ENCODE results near the gene OBSL1.

The OBSL1 gene

DNA sequence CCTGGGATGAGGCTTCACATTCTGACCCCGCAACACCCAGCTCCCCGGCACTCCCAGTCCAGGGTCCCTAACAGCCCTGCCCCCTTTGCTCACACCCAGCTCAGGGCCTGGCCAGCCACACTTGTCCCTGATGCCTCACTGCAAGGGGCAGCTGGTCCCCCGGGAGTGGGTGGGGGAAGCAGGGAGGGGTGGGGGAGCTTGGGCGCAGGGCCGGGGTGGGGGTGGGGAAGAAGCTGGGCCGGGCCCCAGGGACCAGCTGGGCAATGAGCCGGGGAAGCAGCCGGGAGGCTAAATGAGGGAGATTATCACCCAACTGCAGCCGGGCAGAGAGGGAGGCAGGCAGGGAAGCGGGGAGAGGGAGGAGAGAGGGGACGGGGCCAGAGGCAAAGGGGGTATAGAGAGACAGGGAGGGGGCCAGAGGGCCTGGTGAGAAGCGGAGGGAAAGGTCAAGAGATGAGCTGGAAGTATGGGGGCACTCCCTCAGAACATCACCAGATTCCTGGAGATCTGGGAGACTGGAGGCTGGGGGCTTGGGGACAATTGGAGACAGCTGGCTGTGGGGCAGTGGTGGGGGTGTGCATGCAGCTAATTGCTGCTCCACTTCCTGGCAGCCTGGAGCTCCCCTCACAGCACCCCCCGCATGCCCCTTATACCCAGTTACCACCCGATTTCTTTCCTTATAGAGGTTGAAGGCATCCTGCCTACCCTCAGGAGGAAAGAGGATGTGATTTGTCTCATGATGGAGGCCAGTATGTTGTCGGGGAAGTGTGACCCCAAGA lies 59.6 kb downstream of the OBSL1 start:
- peak; percentile 97 for DNase-seq

DNA sequence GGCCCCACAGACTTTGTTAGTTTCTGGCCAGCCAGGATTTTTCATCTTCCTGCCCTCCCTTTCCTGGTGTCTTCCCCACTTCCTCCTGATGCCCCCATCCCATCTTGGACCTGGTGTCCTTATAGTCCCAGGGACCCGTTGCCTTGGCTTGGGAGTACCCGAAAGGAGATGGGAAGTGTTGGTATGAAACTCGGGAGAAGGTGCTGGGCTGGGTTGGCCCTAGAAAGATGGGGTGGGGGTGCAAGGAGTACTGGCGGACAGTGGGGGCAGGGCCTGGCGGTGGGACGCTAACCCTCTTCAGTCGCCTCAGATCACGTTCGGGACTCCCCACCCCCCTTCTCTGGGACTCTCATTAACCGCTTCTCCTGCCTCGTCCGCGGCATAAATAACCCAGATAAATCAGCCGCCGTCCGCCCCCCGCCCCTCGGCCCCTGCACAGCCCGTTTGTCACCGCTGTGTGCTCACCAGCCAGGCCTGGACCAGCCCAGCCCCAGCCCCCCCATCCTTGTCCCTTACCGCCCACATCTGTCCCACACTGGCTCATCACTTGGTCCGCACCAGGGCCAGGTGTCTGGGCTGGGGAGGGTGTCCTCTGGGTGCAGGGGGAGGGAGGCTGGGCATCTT lies 60.7 kb downstream of the OBSL1 start:
- peak; percentile 80 for DNase-seq

DNA sequence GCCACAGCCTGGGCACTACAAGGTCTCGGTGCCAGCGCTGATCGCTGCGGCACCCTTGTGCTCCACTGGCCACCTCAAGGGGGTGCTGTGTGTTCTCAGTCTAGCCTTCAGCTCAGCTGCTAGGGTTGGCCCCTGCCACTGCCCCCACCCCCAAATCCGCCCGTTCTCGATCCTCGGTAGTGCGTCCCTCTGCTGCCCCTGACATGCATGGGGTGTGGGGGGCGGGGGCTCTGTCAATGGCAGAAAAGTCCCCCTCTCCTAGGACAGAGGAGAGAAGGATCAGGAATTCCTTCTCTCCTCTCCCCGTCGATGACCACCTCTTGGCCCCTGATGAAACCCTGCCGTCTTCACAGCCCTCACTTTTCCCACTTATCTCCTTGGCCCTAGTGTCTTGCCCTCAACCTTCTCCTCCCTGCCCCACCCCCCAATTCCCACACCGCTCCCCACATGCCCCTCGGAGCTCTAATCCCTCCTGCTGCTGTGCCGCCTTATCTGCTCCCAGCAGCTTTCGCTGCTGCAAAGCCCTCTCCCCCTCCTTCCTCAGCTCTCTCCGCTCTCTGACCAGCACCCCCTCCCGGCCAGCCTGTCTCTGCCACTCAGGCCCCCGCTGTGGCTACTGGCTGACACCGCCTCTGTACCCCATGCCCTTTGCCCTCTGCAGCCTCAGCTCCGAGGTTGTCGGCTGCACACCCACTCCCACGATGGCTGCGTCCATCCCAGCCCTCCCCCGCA lies 61.4 kb downstream of the OBSL1 start:
- peak; percentile 98 for DNase-seq

GRCh38 chr2:219508971-219509779 lies 62.2 kb downstream of the OBSL1 start:
- peak; percentile 83 for DNase-seq

- DNase-seq, result no peak
These were observed 63.0 kb downstream of the OBSL1 start for GRCh38 chr2:219508444-219508734.

DNA sequence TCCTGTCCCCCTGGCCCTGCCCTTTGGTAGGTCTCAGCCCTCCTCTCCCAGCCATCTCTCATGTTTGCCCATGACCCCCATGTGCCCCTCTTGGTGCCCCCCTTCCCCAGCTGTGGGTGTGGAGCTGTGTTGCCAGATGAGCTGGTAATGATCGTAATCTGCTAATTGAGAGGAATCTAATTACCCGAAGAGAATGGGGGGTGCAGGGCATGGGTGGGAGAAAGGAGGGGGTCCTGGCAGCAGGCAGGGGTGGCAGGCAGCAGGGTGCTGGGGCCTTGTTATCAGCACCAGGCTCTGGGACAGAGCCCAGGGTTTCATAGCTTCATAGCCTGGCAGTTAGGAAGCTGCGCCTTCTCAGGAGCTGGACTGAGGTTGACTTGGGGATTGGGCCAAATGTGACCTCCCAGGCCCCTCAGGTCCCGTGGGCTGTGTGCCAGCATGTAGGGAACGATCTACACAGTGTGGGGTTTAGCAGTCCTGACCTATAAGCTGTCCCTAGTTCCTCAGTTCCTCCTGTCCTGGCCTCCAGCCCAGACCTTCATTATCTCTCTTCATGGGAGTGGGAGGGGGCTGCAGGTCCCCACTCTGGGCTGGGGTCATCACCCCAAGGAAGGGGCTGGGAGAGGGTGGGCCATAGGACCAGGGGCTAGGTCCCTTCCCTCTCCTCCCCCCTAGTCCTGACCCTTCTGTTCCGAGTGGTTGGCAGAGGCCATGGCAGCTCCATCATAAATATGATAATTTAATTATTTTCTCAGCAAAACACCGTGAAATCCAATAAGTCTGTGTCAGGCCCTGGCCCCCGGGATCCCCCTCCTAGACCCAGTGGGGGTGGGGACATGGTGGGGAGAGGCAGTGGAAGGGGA lies 63.5 kb downstream of the OBSL1 start:
- peak; percentile 84 for DNase-seq

DNA sequence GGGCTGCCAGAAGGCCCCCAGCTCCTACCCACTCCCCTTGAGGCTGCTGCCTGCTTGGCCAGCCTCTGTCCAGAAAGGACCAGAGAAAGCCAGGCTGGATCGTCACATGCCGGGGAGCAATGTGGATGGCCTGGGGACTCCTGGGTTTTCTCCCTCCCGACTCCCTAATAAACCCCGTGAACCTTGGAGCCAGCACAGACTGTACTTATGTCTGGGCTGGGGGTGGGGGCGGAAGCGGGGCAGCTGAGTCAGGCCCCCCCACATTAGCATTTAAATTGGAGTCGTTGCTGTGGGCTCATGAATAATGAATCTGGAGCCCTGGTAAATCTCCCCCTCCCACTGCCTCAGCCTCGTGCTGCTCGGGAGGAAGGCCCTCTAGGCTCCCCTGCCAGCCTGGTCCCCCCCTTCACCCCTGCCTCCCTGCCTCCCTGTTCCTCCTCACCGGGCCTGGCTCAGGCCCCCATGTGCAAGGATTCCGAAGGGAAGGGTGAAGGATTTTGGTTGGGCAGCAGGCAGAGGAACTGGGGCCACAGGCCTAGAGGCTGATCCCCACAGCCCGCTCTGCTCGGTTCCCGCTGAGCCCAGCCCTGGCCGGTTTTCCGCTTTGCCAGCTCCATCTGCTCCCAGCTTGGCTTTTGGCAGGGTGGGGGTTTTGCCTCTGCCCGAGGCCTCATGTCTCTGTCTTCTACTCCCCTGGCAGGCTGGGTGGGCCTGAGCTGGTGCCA lies 64.4 kb downstream of the OBSL1 start:
- peak; percentile 91 for DNase-seq

DNA sequence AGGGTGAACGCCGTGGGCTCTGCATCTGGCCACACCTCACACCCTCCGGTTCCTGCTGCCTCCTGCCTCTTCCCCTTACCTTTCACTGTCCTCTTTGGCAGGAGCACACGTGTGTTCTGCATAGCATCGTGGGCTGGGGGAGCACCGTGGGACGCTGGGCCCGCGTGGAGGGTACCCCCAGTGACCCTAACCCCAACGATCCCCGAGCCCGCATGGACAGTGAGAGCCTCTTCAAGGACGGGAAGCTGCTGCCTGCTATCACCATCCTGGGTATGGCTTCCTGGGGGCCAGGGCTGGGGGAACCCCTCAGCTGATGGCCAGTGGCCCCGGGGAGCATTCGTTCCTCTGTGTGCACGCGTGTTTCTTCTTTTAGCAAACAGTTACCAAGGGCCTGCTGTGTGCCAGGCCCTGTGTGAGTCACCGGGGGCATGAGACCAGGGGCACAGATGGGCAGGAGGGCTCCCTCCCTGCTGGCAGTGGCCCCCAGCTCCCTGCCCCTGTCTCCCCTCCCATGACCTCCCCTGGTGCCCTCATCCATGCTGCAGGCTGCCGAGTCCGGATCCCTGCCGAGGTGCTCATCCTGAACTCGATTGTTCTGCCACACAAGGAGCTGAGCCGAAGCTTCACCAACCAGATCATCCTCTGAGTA lies 65.1 kb downstream of the OBSL1 start:
- DNase-seq, result no peak

- no peak for DNase-seq
These were observed 65.8 kb downstream of the OBSL1 start for GRCh38 chr2:219505585-219505984.

DNA sequence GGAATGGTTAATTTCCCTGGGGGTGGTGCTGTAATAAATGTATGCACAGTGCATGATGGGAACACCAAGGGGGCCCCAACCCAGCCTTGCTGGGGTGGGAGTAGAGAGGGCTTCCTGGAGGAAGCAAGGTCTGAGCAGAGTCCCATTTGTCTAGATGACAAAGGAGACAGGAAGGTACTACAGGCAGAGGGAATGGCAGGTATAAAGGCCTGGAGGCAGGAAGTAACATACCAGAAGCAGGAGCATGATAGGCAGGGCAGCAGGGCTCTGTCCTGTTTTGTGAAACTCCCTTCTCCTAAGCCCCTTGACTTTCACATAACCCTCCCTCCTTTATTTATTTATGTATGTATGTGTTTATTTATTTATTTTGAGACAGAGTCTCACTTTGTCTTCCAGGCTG lies 68.7 kb downstream of the OBSL1 start:
- DNase-seq, result no peak

DNA sequence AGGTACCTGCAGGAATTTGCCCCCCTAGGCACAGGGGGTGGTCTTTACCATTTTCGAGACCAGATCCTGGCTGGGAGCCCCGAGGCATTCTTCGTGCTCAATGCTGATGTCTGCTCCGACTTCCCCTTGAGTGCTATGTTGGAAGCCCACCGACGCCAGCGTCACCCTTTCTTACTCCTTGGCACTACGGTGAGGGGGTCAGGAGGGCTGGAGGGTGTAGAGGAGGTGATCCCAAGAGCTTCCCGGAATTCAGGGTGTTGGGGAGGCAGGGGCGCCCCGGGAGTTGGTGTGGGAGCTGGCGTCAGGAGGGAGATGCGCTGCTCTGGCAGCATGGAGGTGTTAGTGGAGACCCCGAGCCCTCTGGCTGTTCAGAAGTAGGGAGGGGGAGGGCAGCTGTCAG lies 69.5 kb downstream of the OBSL1 start:
- no peak for DNase-seq
